Mucosa of rectum (tissue), 2 donors: ENCODE results near the gene MCM6.
"Not testable (repeated sequence)": the region's sequence is repeated elsewhere in the genome, so short reads cannot be mapped to it uniquely, and the experiment has no call there.

ENCODE experiments used
- H3K27ac ChIP-seq, 2 donors: one replicate each; pipeline ENCODE4 v1.7.0; 2013; ENCODE audit warnings: inconsistent platforms in 2 of 2, low read depth in 2 of 2, low read length in 2 of 2
- H3K27me3 ChIP-seq, 2 donors: one replicate each; pipeline ENCODE4 v1.7.0; 2013; ENCODE audit warnings: low read length in 2 of 2; ENCODE audit not compliant: control insufficient read depth in 2 of 2, insufficient read depth in 2 of 2
- H3K36me3 ChIP-seq, 2 donors: one replicate each; pipeline ENCODE4 v1.7.0; 2013; ENCODE audit warnings: low read length in 2 of 2; ENCODE audit not compliant: control insufficient read depth in 2 of 2, insufficient read depth in 2 of 2
- H3K4me1 ChIP-seq, 2 donors: one replicate each; pipeline ENCODE4 v1.7.0; 2013; ENCODE audit warnings: low read length in 2 of 2, mild to moderate bottlenecking in 1 of 2; ENCODE audit not compliant: control insufficient read depth in 2 of 2, insufficient read depth in 2 of 2
- H3K4me3 ChIP-seq, 2 donors: one replicate each; pipeline ENCODE4 v1.7.0; 2013; ENCODE audit warnings: low read length in 2 of 2
- H3K9ac ChIP-seq, 2 donors: one replicate each; pipeline ENCODE4 v1.7.0; 2013; ENCODE audit warnings: low read length in 2 of 2, low read depth in 1 of 2, mild to moderate bottlenecking in 1 of 2
- H3K9me3 ChIP-seq, 2 donors: one replicate each; pipeline ENCODE4 v1.7.0; 2013; ENCODE audit warnings: low read length in 2 of 2; ENCODE audit not compliant: control insufficient read depth in 2 of 2
- donor health status: healthy.
- donor health status: Normal muscosa, but diverticular disease.

Gene MCM6

GRCh38 chr2:135898234-135898786 lies 22.1 kb upstream of the MCM6 start:
- no peaks in the 10 kb centered on the region for H3K4me1 ChIP-seq
- H3K9ac ChIP-seq = no peak overlapping the region
- H3K27me3 ChIP-seq = no peaks in the 10 kb centered on the region
- H3K36me3 ChIP-seq = no peaks in the 10 kb centered on the region
- no peaks in the 10 kb centered on the region for H3K9me3 ChIP-seq
- H3K27ac ChIP-seq = no peak overlapping the region
- H3K4me3 ChIP-seq = no peak overlapping the region

DNA sequence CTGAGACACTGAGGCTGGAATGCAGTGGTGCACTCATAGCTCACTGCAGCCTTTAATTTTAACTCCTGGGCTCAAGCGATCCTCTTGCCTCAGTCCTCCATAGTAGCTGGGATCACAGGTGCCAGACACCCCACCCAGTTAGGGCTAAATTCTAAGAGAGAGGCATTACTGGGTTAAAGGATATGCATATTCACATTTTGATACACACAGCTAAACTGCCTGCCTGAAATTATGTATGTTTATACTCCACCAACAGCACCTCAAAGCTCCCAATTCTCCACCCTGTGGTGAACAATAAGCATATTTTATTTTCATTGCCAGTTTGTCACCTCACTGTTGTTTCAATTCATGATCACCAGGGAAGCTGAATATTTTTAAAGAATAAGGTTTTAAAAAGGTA lies 18.7 kb upstream of the MCM6 start:
- Histone ChIP-seq H3K9me3 (no peaks in the 10 kb centered on the region), H3K9ac (no peak overlapping the region), H3K4me3 (no peak overlapping the region), H3K27me3 (no peaks in the 10 kb centered on the region), H3K4me1 (no peaks in the 10 kb centered on the region), H3K27ac (no peak overlapping the region), H3K36me3 (no peaks in the 10 kb centered on the region)

DNA sequence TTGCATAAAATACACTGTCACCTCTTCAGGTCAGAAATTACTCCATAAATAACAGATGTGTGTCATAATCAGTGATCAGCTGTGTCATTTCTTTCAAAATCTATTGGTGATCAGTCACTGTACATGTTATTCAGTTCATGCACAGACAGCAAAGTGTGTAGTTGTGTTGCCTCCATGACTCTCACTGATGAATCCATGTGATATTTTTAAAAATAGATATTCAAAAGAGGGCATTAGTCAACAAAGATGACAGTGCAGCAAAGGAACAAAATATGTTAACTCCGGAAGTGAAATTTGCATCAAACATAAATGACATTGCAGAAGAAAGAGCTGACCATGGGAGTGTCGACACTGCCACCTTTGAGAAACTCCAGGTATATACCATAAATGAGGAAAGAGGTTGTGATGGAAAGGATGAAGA lies 17.1 kb upstream of the MCM6 start:
- Histone ChIP-seq H3K27me3 (no peaks in the 10 kb centered on the region), H3K4me1 (no peaks in the 10 kb centered on the region), H3K9ac (no peak overlapping the region), H3K27ac (no peak overlapping the region), H3K36me3 (no peaks in the 10 kb centered on the region), H3K9me3 (no peaks in the 10 kb centered on the region), H3K4me3 (no peak overlapping the region)

DNA sequence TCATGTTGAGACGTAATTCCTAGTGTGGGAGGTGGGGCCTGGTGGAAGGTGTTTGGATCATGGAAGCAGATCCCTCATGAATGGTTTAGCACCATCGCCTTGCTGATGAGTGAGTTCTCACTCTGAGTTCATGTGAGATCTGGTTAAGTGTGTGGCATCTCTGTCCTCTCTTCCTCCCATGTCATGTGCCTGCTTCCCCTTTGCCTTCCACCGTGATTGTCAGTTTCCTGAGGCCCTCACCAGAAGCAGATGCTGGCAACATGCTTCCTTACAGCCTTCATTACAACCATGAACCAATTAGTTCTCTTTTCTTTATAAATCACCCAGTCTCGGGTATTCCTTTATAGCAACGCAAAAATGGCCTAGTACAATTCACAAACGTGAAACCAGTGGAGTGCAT lies 14.6 kb upstream of the MCM6 start:
- no peaks in the 10 kb centered on the region for H3K27me3 ChIP-seq
- no peaks in the 10 kb centered on the region for H3K9me3 ChIP-seq
- no peaks in the 10 kb centered on the region for H3K4me1 ChIP-seq
- H3K9ac ChIP-seq = no peak overlapping the region
- H3K4me3 ChIP-seq = no peak overlapping the region
- no peaks in the 10 kb centered on the region for H3K36me3 ChIP-seq
- no peak overlapping the region for H3K27ac ChIP-seq

GRCh38 chr2:135890149-135890548 lies 13.9 kb upstream of the MCM6 start:
- no peaks in the 10 kb centered on the region for H3K27me3 ChIP-seq
- H3K9me3 ChIP-seq = no peaks in the 10 kb centered on the region
- no peaks in the 10 kb centered on the region for H3K36me3 ChIP-seq
- H3K4me1 ChIP-seq = no peaks in the 10 kb centered on the region
- no peak overlapping the region for H3K4me3 ChIP-seq
- no peak overlapping the region for H3K9ac ChIP-seq
- H3K27ac ChIP-seq = no peak overlapping the region

GRCh38 chr2:135888587-135888986 lies 12.3 kb upstream of the MCM6 start:
- not testable (repeated sequence) for H3K4me3 ChIP-seq, H3K4me1 ChIP-seq, H3K36me3 ChIP-seq, H3K9me3 ChIP-seq, H3K27me3 ChIP-seq, H3K9ac ChIP-seq, H3K27ac ChIP-seq

DNA sequence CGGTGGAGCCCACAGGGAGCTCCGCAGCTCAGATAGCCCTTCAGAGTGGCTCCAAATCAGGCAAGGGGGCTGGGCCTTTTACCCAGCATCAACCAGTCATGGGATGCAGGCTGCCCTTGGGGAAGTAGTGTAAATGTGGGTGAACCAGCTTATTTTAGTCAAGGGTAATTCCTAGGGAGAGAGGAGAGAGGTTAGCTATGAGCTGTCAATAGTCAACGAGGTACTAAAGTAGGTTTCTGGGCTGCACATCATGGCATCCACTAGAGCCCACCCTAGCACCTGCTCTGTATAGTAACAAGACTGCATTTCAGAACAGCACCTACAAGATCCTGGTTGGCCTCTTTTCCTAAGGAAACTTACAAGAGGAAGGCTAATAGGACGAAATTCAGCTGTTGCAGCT lies 9.5 kb upstream of the MCM6 start:
- Histone ChIP-seq H3K36me3 (no peaks in the 10 kb centered on the region), H3K9me3 (no peaks in the 10 kb centered on the region), H3K9ac (no peak overlapping the region), H3K4me3 (no peak overlapping the region), H3K27ac (no peak overlapping the region), H3K4me1 (no peaks in the 10 kb centered on the region), H3K27me3 (no peaks in the 10 kb centered on the region)

DNA sequence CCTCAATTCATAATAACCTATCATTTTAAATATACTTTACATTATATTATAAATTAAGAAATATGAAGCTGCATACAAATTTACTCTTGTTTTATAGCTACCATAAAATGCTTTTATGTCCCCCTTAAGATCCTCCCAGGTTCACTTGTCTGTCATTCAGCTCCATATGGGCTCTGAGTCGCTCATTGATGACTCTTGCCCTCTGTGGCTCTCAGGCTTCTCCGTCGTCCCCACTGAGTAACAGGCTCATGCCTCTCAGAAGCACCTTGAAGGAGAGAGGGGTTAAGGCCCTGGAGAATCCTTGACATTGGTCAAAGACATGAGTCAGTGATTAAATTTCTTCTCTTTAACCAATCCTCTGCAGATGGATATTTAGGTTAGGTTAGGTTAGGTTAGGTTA lies 6.2 kb upstream of the MCM6 start:
- Histone ChIP-seq H3K9me3 (no peaks in the 10 kb centered on the region), H3K27me3 (no peaks in the 10 kb centered on the region), H3K4me1 (no peaks in the 10 kb centered on the region), H3K36me3 (no peaks in the 10 kb centered on the region), H3K9ac (no peak overlapping the region), H3K4me3 (no peak overlapping the region), H3K27ac (no peak overlapping the region)

DNA sequence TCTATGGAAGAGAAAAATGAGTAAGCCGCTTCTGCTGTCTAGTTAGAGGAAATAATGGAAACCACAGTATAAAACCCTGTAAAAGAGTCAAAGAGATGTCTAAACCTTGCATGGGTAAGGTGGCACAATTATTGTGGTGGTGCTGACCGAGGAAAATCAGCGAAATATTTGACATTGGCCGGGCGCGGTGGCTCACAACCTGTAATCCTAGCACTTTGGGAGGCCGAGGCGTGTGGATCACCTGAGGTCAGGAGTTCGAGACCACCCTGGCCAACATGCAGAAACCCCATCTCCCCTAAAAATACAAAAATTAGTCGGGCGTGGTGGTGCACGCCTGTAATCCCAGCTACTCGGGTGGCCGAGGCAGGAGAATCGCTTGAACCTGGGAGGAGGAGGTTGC lies 527 bp upstream of the MCM6 start:
- Histone ChIP-seq H3K27ac (peak overlapping the region in 1 of 2 donors; percentile 16), H3K9ac (peak overlapping the region; percentile 52 to 74), H3K4me3 (peak overlapping the region; percentile 70 to 82)
- not testable (repeated sequence) for H3K4me1 ChIP-seq, H3K9me3 ChIP-seq, H3K36me3 ChIP-seq, H3K27me3 ChIP-seq

DNA sequence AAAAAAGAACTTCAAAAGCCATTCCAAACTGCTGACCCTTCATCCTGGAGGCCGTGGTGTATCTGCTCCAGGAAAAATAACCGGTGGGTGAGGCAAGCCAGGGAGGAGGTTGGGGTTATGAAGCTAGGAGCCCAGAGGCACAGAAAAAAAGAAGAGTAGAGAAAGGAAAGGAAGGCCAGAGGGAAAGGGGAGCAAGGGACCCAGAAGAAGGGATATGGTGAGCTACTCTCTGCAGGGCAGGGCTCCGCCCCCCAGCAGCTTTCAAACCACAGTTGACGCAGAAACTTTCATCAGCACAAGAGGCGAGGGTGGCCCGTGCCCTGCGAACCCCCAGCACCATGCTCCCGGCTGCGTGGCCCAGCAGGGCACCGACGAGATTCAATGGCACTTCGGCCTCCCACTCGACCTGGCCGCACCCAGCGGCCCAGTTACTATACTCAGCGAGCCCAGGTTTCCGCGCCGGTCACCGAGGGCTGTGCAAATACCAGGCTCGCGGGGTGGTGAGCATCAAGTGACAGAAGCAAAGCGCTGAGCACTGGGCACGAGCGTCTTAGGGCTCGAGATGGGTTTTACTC lies 665 bp downstream of the MCM6 start:
- Histone ChIP-seq H3K36me3 (peaks cover 4 to 7% of the 10 kb centered on the region in 2 donors), H3K27me3 (no peaks in the 10 kb centered on the region), H3K4me1 (peaks cover 4 to 7% of the 10 kb centered on the region in 2 donors), H3K9me3 (no peaks in the 10 kb centered on the region), H3K27ac (peak overlapping the region; percentile 68 to 75), H3K9ac (peak overlapping the region; percentile 52 to 74), H3K4me3 (peak overlapping the region; percentile 70 to 82)
